AG04449 (cell line): ENCODE measurements around the gene STAT1.
"Not testable (repeated sequence)": the region's sequence is repeated elsewhere in the genome, so short reads cannot be mapped to it uniquely, and the experiment has no call there.

Experiments
- CTCF ChIA-PET: fragments of 350-600 bp; formaldehyde crosslinking; extraction: SDS; loops from one replicate; lab custom pipeline; 2021; ENCODE audit warnings: antibody characterized with exemption; lab: Yijun Ruan, JAX
- POLR2A ChIA-PET: fragments of 400-600, 350-600 bp; formaldehyde crosslinking; extraction: SDS; loops from one replicate; lab custom pipeline; 2020; ENCODE audit warnings: antibody characterized with exemption, inconsistent platforms; lab: Yijun Ruan, JAX
- DNase-seq: peaks from one replicate; pipeline ENCODE4 v3.0.0-alpha.2; 2010; ENCODE audit warnings: low read depth, low spot score
- H3K4me3 ChIP-seq: 2 replicates; pipeline ENCODE4 v1.5.1; 2011; ENCODE audit warnings: low read depth, mild to moderate bottlenecking, control low read depth, low read length
- TF ChIP-seq, protein P1 (sequence below): IDR thresholded peaks from one replicate; pipeline ENCODE4 v1.5.1; 2011; ENCODE audit warnings: mild to moderate bottlenecking, moderate library complexity, low read length, control low read depth, inconsistent platforms; ENCODE audit not compliant: insufficient read depth; ENCODE audit errors: missing control alignments

STAT1 gene

DNA sequence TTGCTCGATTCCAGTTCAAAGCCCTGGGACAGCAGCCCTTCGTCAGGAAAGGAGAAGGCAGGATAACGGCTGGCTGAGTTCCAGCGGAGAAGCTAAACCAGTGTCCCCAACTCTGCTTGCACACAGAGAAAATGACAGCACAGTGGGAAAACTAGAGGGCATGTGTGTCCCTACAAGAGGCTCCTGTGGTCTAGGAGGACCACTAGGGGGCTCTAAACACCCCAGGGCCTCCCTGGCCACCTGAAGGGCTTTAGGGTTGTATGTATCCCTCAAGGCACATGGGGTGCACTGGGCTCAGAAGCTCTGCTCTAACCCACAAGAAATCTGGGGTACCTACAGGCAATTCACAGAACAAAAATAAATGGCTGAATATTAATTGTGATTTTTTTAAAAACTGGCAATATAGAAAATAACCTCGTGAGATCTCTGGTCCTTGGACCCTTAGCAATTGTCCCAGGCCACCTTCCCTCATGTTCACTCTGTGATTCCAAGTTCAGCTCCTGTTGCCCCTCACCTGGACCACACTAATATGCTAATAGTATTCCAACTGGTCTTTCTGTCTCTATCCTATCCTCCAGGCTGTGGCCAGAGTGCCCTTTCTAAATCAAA, 17.5 kb downstream of the STAT1 start:
- POLR2A ChIA-PET = no interaction called here
- TF ChIP-seq, protein P1, sequence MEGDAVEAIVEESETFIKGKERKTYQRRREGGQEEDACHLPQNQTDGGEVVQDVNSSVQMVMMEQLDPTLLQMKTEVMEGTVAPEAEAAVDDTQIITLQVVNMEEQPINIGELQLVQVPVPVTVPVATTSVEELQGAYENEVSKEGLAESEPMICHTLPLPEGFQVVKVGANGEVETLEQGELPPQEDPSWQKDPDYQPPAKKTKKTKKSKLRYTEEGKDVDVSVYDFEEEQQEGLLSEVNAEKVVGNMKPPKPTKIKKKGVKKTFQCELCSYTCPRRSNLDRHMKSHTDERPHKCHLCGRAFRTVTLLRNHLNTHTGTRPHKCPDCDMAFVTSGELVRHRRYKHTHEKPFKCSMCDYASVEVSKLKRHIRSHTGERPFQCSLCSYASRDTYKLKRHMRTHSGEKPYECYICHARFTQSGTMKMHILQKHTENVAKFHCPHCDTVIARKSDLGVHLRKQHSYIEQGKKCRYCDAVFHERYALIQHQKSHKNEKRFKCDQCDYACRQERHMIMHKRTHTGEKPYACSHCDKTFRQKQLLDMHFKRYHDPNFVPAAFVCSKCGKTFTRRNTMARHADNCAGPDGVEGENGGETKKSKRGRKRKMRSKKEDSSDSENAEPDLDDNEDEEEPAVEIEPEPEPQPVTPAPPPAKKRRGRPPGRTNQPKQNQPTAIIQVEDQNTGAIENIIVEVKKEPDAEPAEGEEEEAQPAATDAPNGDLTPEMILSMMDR = peak; percentile 70

DNA sequence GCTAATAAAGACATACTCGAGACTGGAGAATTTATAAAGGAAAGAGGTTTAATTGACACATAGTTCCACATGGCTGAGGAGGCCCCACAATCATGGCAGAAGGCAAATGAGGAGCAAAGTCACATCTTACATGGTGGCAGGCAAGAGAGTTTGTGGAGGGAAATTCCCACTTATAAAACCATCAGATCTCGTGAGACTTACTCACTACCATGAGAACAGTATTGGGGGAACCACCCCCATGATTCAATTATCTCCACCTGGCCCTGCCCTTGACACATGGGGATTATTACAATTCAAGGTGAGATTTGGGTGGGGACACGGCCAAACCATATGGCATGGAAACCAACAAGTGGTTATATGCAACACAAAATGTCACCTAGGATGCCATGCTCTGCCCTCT, 18.7 kb downstream of the STAT1 start:
- CTCF ChIA-PET = interaction anchor here (2.1 kb wide), 1 partner anchor 19 kb away, joined by 5 read pairs; the partner anchor contains the start of gene STAT1
- DNase-seq, H3K4me3 ChIP-seq, POLR2A ChIA-PET: not testable (repeated sequence)

More for the DNA sequence above, 17.5 kb downstream of the STAT1 start:
- CTCF ChIA-PET = interaction anchor here (0.8 to 3.0 kb wide), 20 partner anchors 8 to 162 kb away, joined by 3 to 24 read pairs (median 4); partner anchors contain the start of genes STAT1 and STAT4
- no peak for DNase-seq
- no peak overlapping the region for H3K4me3 ChIP-seq

DNA sequence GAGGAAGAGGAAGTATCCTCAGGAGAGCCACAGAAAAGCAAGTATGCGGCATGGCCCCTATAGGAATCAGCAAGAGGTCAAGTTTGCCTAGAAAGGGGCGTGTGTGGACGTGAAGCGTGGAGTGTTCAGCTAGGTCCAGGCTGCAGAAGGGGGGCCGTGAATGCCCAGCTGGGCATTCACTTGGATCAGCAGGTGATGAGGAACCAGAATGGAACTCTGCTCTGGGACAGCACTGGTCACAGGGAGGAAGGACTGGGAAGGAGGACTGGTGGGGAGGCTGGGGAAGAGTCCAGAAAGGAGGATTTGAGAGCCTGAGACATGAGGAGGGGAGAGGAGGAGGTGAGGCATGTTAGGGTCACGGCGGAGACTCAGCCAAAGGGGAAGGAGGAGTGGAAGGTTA, 19.8 kb downstream of the STAT1 start:
- TF ChIP-seq, protein P1 = no peak

DNA sequence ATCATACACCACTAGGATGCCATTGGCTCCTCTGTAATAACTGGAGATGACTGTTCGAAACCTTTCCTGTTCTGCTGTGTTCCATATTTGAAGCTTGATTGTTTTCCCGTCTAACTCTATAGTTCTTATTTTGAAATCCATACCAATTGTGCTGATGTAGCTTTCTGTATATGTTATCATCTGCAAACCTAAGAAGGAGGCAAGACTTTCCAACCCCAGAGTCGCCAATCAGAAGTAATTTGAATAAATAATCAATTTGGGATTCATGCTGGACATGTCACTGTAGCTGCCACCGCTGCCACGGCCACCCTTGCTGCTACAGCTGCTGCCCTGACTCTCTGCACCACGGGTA, 20.7 kb downstream of the STAT1 start:
- ChIA-PET POLR2A (no interaction called here), CTCF (no interaction called here)
- TF ChIP-seq, protein P1 = no peak
- no peak overlapping the region for H3K4me3 ChIP-seq
- DNase-seq = no peak

More for the DNA sequence above, 19.8 kb downstream of the STAT1 start:
- H3K4me3 ChIP-seq = no peak overlapping the region
- POLR2A ChIA-PET = no interaction called here
- no peak for DNase-seq
- CTCF ChIA-PET = interaction anchor here (0.7 kb wide), 1 partner anchor 15 kb away, joined by 3 read pairs; no protein-coding TSS in a partner anchor

DNA sequence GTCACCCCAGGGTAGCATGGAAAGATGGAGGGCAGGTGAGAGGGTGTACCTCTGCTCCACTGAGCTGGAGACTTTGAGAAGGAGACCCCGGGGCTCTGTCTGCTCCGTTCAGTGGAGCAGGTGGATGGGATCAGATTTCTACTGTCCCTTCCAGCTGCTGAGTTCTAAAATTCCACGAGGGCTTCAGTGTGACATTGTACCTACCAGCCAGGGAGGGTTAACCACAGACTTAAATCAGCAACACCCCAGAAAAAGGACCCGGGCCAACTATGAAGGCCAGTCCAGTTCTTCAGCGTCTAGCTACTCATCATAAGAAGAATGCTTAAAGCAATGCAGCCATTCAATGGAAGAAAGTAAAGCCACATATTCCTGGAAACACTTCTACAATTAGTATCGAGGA, 23.8 kb downstream of the STAT1 start:
- POLR2A ChIA-PET = no interaction called here
- CTCF ChIA-PET = interaction anchor here (0.9 to 1.6 kb wide), 4 partner anchors 14 to 166 kb away, joined by 3 to 5 read pairs (median 4); no protein-coding TSS in a partner anchor
- DNase-seq = no peak
- H3K4me3 ChIP-seq = no peak overlapping the region
- TF ChIP-seq, protein P1 = no peak

DNA sequence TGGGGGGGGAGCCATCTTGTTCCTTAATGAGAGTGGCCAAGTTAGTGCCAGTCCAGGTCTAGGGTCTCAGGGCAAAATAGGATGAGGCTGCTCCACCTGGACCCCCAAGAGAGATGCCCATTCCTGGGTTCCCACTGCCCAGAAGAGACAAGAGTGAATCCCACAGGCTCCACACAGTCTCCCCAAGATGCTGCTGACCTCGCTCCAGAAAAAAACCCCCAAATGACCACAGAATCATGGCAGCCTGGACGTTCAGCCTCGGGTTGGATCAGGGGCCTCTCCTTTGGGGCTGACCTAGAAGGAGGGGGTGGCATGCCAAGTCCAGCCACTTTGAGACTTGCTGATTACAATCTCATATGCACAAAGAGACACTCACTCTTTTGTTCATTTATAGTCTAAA, 25.1 kb downstream of the STAT1 start:
- TF ChIP-seq, protein P1 = no peak
- DNase-seq = no peak
- ChIA-PET POLR2A (interaction anchor here (1.4 kb wide), 1 partner anchor 15 kb away, joined by 3 read pairs; no protein-coding TSS in a partner anchor), CTCF (interaction anchor here (1.5 to 2.8 kb wide), 2 partner anchors 10 to 16 kb away, joined by 4 to 9 read pairs; no protein-coding TSS in a partner anchor)
- no peak overlapping the region for H3K4me3 ChIP-seq
